GM19452 (cell line): ENCODE measurements around the gene EXTL1.
A peak's percentile ranks its signal among the peaks of the same experiment; 100 is the strongest.

Source experiments
- ATAC-seq: cut with Tn5 transposase; IDR thresholded peaks from one replicate; pipeline ENCODE4 v1.9.1; 2021; ENCODE audit not compliant: unreplicated experiment

The EXTL1 gene

DNA sequence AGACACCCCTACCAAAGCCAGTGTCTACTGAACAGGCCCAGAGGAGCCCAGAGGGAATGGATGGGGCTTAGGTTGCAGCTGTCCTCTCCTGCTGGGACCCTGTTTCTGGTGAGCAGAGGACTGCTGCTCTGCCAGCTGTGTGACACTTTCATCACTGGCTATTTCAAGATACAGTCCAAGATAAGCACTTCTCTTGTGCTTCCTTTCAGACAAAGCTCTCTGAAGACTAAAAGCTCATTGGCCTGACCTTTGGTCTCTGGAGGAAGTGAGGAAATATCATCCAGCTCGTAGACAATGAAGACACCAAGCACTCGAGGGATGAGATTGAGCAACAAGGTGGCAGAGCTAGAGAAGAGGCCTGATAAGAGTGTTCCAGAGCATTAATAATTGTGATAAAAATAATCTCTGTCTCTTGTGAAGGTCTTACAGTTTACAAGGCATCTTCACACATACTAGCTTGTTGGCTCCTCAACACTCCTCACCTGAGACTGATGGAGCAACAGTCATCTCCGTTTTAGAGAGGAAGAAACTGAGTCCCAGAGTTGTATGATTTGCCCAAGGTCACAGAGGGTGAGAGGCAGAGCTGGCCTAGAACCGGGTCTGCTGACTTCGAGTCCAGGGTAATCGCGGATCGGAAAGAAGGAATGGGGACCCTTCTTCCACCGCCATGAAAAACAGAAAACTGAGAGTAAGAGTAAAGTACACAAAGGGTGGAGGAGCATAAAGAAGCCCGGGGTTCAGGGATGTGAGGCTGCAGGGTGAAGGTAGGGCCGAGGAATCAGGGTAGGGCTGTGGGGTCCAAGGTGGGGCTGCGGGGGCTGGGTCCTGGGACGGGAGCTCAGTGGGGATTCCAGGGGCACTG is 24.4 kb upstream of the EXTL1 start:
- ATAC-seq: peak; percentile 11

DNA sequence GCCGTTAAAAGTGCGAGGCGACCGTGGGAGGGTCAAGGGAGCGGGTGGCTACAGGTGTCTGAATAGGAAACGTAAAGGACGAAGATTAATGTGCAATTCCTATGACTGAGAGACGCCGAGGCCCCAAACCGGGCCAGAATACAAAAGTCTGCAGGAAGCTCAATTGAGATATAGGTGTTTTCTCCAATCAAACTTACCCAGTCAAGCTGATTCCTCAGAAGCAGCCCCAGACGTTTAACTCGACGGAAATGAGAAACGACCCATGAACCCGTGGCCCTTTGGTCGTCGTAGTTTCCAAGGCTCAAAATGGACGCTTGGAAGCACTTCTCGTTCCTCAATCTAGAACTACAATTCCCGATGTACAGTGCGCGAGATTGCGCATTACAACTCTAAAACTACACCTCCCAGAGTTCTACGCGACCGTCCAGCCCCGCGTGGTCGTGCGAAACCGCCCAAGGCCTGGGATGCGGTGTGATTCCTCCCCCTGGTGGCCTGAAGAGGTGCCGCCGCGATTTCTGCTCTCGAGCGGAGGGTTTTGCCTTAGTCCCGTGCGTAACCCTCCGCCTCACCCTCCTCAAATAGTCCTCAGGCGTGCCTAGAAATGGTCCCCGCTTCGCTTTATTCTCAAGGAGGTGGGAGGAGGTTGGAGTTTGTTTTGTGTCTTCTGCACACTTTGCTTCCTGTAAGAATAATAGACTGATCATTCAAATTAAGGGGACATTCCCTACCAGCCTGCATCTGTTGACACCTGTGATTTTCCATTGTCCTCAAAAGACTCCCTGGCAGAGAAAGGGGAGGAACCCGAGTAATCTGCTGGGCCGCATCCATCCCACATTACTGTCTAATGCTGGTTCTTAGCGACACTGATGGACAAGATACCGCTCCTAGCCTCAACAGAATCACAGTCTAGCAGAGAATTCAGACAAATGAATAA is 23.5 kb upstream of the EXTL1 start, which contains the start of gene PAFAH2:
Gene PAFAH2 (minus strand): TSS at position 236 of the 934 bp plus-strand sequence. CDS start 7,247 bp downstream, outside the sequence.
- peak; percentile 88 for ATAC-seq

DNA sequence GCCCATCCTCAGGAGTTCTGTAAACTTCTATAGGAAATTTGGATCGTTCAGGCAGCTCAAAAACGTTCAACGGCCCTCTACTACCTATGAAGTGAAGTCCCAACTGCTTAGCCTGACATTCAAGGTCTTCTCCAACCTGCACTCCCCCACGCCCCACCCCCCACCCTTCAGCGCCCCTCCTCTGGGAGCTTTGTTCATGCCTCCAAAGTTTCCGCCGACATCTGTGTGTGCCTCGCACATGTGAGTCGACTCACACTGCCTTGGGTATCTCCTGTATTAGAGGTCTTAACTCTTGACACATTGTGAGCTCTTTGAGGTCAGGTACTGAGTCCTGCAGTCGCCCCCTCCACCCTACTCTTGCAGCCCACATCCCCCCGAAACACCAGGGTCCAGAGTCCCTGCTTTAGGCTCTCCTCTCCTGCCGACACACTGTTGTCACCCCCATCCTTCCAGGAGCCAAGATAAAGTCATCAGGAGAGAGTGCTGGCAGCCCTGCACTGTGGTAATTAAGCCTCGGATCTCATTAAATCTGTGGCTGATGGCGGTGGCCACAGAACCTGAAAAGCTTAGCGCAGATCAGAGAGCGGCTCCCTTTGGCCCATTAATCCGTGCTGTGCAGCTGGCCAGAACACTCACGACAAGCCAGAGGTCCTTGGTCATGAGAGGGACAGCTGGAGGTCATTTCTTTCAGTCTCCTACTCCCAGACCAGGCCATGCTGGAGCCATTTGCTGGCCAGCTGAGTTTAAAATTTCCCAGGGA is 22.4 kb upstream of the EXTL1 start:
- ATAC-seq: no peak

DNA sequence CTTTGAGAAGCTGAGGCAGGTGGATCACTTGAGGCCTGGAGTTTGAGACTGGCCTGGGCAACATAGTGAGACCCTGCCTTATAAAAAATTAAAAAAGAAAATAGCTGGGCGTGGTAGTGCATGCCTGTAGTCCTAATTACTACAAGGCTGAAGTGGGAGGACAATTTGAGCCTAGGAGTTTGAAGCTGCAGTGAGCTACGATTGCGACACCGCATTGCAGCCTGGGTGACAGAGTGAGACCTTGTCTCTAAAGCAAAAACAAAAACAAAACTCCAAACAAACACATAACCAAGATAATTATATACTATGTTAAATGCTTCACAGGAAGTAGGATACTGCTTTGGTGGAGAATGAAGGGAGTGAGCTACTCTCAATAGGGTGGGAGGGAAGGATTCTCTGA is 18.3 kb upstream of the EXTL1 start:
- no peak for ATAC-seq

DNA sequence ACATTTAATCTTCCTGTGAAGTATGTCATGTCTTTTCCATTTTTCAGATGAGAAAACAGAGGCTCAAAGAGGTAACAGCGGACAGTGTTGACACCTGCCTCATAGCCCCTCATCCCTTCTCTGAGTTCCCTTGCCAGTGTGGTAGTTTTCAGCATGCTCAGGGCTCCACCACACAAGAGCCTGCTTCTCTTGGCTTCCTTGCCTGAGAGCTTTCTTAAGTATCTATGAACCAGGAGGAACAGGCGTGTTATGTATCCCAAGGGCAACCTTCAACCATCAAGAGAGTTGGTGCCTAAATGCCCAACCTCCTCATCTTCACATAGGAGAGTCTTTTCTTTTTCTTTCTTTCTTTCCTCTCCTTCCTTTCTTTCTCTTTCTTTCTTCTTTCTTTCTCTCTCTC is 17.8 kb upstream of the EXTL1 start:
- no peak for ATAC-seq

DNA sequence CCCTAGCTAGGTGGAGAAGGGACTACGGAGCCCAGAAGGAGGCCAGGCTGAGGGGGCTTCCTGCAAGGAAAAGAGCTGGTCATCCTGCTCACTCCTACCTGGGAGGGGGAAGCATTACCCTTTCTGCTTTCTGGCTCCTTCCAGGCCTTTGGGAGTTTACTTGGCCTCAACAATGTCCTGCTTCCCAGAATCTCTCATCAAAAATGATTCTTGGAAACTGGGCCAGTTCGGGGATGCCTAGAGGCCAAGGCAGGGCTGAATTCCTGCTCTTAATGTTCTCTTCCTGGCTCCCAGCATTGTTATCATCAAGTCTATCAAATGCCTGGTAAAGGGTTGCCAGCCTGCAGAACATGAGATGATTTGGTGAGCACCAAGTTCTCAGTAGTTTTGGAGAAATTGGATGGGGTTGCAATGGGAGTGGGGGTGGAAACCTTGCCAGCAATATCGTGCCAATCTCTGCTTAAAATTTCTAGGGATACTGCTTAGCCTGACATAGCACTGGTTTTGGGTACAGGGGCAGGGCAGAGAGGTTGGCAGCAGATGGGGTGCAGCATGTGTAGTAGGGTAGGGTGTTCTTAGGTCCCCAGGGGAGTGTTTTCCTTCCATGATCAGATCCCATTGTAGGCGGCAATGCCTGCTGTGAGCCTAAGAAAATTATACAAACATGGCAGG is 16.0 kb upstream of the EXTL1 start:
- ATAC-seq: no peak

DNA sequence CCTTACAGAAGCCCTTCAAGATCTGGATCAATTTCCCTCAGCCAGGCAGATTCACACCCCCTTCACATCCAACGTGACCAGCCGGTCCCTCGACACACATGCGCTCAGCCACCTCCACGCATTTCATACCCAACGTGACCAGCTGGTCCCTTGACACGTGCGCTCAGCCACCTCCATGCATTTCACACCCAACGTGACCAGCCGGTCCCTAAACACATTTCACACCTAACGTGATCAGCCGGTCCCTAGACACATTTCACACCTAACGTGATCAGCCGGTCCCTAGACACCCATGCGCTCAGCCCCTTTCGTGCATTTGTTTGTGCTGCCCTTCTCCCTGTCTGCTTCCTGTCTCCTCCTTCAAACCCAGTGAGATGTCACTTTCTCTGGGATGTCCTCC is 14.9 kb upstream of the EXTL1 start:
- no peak for ATAC-seq

DNA sequence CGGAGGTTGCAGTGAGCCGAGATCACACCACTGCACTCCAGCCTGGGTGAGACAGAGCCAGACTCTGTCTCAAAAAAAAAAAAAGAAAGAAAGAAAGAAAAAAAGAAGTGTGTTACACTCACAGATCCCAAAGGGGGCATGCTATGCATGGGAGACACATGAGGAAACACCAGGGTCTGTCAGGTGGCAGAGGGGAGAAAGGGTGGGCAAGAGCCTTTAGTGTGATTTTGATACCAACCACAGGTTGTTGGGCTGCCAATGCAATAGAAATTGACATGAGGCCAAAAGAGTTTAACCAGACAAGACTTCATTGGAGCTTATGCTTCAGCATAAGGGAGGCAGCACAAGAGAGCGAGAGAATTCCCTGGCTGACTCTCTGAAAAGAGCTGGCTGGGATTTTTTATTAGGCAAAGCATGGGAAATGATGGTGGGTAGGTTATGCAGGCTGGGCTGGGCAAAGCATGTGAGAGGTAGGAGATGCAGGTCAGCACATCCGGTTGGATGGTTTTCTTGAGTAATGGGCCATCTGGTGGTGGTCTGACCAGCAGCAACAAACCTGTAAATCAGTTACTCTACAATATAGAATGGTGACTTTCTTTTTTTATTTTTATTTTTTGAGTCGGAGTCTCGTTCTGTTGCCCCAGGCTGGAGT is 11.7 kb upstream of the EXTL1 start:
- ATAC-seq: no peak

DNA sequence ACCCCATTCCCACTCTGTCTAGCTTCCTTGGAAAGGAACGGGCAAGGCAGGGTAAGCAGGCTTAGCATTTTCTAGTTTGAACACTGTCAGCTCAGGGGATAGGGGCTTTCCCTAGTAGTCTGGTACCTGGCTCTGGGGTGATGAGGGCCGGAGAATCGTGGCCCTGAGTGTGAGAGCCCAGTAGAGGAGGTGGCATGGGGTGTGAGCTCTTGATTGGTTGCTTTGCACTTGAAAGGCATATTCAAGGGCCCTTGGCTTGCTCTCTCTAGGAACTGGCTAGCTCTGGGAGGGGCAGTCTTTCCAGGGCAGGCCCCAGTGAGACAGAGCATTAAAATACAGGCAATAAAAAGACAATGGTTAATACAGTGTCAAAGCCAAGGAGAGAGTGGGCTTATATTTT is 10.8 kb upstream of the EXTL1 start:
- ATAC-seq: no peak

DNA sequence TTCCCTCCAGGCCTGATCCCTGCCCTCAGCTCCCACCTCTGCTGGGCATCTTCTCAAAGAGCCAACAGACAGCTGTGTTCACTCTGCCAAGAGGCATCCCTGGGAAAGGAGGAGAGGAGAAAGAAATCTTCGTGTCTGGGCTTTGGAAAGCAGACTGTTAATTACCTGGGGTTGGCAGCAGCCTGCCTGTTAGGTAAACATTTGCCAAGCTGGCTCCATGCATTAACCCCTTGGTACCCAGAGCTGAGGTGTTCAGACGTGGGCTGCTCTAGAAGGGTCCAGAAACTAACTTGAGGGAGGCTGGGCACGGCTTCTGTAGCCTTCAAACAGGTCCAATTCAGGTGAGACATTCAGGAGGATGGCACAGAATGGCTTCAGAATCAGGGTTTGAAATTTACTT is 8.7 kb upstream of the EXTL1 start:
- ATAC-seq: no peak

DNA sequence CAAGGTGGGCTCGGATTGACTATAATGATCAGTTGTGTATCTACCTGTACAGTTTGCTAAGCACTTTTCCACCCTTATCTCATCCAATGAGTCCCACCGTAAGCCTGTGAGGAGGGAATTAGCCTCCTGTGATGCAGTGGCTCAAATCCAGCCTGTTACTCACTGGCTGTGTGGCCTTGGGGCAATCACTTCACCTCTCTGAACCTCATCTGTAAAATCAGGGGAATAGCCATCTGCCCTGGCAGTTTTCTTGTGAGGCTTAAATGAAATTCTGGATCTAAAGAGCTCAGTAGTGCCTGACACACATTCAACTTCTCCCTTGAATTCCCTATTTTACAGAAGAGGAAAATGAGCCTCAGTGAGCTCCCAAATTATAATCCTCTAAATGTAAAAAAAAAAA is 7.4 kb upstream of the EXTL1 start:
- no peak for ATAC-seq

DNA sequence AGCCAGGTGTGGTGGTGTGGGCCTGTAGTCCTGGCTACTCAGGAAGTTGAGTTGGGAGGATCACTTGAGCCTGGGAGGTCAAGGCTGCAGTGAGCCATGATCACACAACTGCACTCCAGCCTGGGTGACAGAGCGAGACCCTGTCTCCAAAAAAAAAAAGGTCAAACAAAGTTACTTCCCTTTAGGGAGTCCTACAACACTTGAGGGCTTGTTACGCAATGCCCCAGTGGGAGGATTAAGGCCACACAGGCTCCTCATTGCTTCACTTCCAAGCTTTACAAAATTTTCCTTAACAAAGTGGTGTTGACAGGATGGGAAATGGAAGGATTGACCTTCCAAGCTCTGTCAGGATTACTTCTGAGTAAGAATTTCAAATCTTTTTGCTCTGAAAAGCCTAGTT is 6.2 kb upstream of the EXTL1 start:
- no peak for ATAC-seq

DNA sequence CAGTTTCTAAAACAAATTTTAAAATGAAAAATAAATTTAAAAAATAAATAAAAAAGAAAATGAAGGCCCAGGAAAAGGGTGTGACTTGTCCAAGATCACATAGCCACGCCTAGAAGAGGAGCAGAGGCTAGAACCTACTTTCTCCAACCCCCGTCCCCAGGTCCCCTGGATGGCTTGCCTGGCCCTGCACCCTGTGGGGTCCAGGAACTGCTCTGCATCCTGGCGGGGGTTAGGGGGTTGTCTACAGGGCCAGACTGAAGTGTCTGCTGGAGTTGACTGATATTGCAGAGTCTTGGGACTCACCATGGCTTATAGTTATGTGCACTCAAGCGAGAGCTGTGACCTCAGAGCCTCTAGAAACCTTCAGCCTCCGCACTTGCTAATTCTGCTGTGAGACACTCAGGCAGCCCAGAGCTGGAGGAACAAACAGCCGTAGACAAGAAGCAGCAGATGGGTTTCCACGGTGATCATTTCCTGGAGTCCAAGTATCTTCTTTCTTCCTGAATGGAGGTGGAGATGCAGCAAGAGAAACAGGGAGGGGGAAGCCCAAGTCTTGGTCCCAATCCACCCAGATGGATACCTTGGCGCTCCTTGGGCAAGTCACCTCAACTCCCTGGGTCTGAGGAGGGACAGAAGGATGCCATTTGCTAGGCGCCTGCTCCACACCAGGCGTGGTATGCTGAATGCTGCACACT is 5.2 kb upstream of the EXTL1 start:
- ATAC-seq: no peak

DNA sequence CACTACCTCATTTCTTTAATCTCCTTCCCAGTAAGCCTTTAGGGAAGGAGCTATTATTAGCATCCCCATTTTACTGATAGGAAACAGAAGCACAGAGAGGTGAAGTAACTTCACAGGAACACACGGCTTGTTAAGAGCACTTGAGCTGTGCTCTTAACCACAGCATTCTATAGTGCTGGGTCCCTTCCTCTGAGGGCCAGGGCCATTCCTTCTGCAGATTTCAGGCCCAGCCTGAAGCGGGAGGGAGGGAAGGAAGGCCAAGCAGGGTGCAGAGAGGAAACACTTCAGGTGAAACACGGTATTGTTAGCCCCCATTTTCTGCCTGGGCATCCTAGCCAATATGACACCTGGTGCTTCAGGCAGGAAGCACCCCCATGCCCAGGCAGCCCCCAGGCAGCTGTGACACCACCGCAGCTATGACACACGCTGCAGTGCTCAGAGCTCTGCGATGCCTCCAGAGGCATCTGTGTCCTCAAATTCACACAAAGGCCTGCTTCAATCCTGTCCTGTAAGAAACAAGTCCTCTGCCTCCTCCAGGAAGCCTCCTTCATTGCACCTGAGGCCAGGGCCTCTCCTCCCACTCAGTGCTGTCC is 4.5 kb upstream of the EXTL1 start:
- ATAC-seq: no peak

DNA sequence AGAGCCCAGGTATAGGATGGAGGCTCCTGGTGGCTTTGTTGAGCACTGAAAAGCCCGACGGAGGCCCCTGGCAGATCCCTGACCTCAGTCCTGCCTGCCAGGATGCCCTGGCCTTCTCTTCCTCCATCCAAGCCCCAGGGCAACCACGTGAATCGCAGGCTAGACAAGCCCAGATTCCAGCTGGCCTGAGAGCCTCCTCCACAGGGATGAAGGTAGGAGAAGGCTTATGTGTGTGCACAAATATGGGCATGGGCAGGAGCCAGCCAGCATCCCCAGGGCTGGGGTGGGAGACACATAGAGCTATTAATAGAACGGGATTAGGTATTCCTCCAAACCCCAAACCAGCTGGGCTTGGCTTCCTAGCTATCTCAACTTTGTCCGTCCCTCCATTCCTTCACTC is 4.0 kb upstream of the EXTL1 start:
- no peak for ATAC-seq

DNA sequence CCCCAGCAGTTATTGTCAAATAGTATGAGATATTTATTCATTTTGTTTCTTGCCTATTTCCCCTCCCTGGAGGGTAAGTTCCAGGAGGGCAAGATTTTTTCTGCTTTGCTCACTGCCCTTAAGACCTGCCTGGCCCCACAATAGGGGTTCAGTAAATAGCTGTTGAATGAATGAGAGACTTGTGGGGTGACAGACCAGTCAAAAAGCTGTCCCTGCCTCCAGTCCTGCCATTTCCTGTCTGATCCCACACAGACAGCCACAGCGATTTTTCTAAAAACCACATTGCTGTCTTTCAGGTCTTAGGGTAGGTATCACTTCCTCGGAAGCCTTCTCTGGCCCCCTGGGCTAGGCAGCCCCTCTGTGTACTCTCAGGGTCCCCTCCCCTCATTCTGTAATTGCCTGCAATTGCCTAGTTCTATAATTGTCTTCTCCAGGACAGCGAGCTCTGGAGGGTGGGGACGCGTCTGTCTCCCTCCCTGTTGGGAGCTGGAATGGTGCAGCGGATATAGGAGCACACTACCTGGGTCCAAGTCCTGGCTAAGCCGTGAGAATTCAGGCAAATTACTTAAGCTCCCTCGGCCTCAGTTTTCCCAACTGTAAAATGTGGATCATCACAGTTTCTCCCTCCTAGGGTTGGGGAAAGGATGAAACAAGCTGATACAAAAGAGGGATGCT is 1.8 kb upstream of the EXTL1 start:
- ATAC-seq: no peak

DNA sequence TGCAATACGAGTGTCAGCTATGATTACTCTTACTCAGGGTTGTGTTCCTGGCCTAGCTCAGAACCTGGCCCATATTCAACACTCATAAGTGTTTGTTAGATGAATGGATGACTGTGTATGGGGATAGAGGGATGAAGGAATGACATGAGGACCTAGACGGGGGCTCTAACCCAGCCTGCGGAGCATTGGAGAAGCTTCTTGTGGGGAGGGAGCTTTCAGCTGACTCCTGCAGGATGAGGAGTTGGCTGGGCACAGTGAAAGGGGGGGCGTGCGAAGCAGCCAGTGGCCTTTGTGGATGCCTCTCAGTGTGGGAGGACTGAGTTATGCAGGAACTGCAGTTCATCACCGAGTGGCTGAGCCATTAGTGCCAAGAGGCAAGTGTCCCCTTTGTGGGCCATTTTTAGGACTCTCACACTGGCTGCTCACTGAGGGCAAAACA is 1.2 kb upstream of the EXTL1 start:
- ATAC-seq: no peak

DNA sequence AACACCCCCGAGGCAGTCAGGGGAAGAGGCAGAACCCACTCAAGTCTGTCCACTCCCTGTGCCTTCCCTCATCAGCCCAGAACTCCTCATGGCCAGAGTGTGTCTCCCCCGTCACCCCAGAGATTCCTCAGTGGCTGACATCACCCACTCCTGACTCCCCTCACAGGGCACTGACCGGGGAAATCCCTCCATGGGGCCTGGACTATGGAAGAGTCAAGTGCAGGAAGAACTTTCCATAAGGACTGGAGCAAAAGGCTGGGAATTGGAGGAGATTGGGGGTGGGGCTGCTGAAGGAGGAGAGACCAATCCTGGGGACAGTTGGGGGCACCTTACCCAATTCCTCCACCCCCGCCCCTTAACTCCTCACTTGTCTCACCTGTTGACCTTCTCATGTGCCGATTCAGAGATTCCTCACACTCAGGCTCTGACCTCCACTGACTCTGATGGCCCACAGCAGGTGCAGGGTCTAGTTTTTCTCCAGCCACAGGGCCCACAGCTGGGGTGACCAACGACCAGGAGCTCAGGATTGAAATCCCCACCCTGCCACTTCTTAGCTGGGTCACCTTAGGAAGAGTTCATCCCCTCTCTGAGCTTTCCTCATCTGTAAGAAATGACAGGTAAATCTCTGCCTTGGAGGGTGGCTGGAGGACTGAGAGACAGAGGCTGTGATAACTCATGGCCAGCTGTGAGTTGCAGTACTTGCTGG is 481 bp upstream of the EXTL1 start:
- no peak for ATAC-seq
